ENCODE results near the gene SLC25A47.

DNA sequence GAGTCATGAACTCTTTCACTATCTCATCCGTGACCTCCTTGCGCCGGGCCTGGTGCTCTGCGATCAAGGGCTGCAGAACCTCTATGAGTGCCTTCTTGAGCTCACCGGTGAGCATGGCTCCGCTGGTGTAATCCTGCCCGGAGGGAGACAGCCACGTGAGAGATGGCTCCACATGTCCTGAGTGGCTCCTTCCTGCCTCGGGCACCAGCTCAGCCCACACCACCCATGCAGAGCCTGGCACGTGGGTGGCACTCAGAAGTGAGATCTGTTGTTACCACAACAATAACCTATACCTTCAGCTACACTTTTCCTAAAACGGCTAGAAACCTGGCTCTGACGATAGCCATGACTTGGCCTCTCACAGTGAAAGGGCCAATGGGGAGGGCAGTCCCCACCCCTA is 11.8 kb downstream of the SLC25A47 start:
- TF ChIP-seq, protein P1, sequence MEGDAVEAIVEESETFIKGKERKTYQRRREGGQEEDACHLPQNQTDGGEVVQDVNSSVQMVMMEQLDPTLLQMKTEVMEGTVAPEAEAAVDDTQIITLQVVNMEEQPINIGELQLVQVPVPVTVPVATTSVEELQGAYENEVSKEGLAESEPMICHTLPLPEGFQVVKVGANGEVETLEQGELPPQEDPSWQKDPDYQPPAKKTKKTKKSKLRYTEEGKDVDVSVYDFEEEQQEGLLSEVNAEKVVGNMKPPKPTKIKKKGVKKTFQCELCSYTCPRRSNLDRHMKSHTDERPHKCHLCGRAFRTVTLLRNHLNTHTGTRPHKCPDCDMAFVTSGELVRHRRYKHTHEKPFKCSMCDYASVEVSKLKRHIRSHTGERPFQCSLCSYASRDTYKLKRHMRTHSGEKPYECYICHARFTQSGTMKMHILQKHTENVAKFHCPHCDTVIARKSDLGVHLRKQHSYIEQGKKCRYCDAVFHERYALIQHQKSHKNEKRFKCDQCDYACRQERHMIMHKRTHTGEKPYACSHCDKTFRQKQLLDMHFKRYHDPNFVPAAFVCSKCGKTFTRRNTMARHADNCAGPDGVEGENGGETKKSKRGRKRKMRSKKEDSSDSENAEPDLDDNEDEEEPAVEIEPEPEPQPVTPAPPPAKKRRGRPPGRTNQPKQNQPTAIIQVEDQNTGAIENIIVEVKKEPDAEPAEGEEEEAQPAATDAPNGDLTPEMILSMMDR (IDR thresholded peaks at IDR 0.05; ENCODE audit: extremely low read depth in 1 of 2, insufficient read depth in 1 of 2, low read depth in 1 of 2, low read length in 2 of 2), result no peak
- TF ChIP-seq EZH2 (IDR thresholded peaks at IDR 0.05; ENCODE audit: borderline replicate concordance, low read depth, low read length, severe bottlenecking) (no peak), POLR2A (IDR thresholded peaks at IDR 0.05; ENCODE audit: low read depth, low read length) (no peak), POLR2AphosphoS5 (IDR thresholded peaks at IDR 0.05; ENCODE audit: insufficient read depth, low read depth, low read length) (no peak), MYC (IDR thresholded peaks at IDR 0.05; ENCODE audit: low read depth, low read length) (no peak), JUN (IDR thresholded peaks at IDR 0.05; ENCODE audit: borderline replicate concordance, insufficient read depth, insufficient read length, low read depth) (no peak)
- TF ChIP-seq, protein P2, sequence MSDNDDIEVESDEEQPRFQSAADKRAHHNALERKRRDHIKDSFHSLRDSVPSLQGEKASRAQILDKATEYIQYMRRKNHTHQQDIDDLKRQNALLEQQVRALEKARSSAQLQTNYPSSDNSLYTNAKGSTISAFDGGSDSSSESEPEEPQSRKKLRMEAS (IDR thresholded peaks at IDR 0.05; ENCODE audit: insufficient read depth, insufficient read length), result no peak
